ENCODE data around the gene NLGN1. TPM values are rescaled to one million over a fixed set of nuclear protein-coding genes. Genes with fewer than 3 reads are reported as not detected.
A peak's percentile ranks its signal among the peaks of the same experiment; 100 is the strongest.
"Not testable (repeated sequence)": the region's sequence is repeated elsewhere in the genome, so short reads cannot be mapped to it uniquely, and the experiment has no call there.

The NLGN1 gene
- total and polyA plus RNA-seq, 4 experiments from 2014 or later = not detected

GRCh38 chr3:174199696-174200095, 802.2 kb downstream of the NLGN1 start:
- H3K9me3 ChIP-seq (ENCODE audit: control insufficient read depth in 1 of 2, low read length in 2 of 2) = no peaks in the 10 kb centered on the region
- Mint-ChIP-seq H3K9me3 (peaks cover 0 to 5% (median under 1%) of the 10 kb centered on the region in 8 donors), H3K36me3 (no peaks in the 10 kb centered on the region), H3K27me3 (no peaks in the 10 kb centered on the region), H3K4me3 (no peak overlapping the region), H3K27ac (no peak overlapping the region), H3K4me1 (no peaks in the 10 kb centered on the region)
- H3K36me3 ChIP-seq (ENCODE audit: insufficient read depth, low read length) = no peaks in the 10 kb centered on the region
- no peak for DNase-seq
- no peaks in the 10 kb centered on the region for H3K27me3 ChIP-seq (ENCODE audit: insufficient read depth, low read length)
- ChIA-PET CTCF (ENCODE audit: partially characterized antibody) (no interaction called here), POLR2A (ENCODE audit: partially characterized antibody) (no interaction called here)
- no peak overlapping the region for H3K4me3 ChIP-seq (ENCODE audit: low read length in 2 of 2)
- no peak overlapping the region for H3K27ac ChIP-seq (ENCODE audit: low read depth, low read length)
- no peaks in the 10 kb centered on the region for H3K4me1 ChIP-seq (ENCODE audit: insufficient read depth, low read length)
- intact Hi-C loops (cut with micrococcal nuclease) = no loop called here

DNA sequence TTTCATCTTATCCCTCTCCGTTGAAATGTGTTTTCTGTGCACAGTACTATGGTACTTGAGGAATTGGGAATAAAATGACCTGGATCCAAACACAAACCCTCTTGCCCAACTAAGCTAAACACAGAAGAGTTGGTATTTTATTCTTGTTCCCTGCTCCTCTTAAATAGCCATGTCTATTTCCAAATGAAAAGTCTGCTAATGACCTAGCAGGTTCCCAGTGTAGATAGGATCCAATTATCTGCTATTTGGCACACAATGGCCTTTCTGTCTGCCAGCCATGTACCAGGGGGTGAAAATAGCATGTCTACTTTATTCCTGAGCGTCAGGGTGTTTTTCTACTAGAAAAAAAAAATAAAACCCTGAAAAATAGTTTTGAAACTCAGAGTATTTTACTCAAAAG, 804.6 kb downstream of the NLGN1 start:
- intact Hi-C loops (cut with micrococcal nuclease) = no loop called here
- no peaks in the 10 kb centered on the region for H3K4me1 Mint-ChIP-seq

GRCh38 chr3:174202561-174202960, 805.0 kb downstream of the NLGN1 start:
- Mint-ChIP-seq H3K9me3 (peaks cover 0 to 5% (median under 1%) of the 10 kb centered on the region in 8 donors), H3K4me3 (no peak overlapping the region), H3K27me3 (no peaks in the 10 kb centered on the region), H3K27ac (no peak overlapping the region), H3K36me3 (no peaks in the 10 kb centered on the region), H3K4me1 (no peaks in the 10 kb centered on the region)
- intact Hi-C loops (cut with micrococcal nuclease) = no loop called here
- POLR2A ChIA-PET (ENCODE audit: partially characterized antibody) = no interaction called here
- H3K27ac ChIP-seq (ENCODE audit: low read depth, low read length) = no peak overlapping the region
- no peak for DNase-seq
- no peaks in the 10 kb centered on the region for H3K36me3 ChIP-seq (ENCODE audit: insufficient read depth, low read length)
- no peaks in the 10 kb centered on the region for H3K27me3 ChIP-seq (ENCODE audit: insufficient read depth, low read length)
- H3K4me3 ChIP-seq (ENCODE audit: low read length in 2 of 2) = no peak overlapping the region
- CTCF ChIA-PET (ENCODE audit: partially characterized antibody) = no interaction called here
- H3K4me1 ChIP-seq (ENCODE audit: insufficient read depth, low read length) = no peaks in the 10 kb centered on the region
- no peaks in the 10 kb centered on the region for H3K9me3 ChIP-seq (ENCODE audit: control insufficient read depth in 1 of 2, low read length in 2 of 2)

More for the DNA sequence above, 804.6 kb downstream of the NLGN1 start:
- Mint-ChIP-seq H3K4me3 (no peak overlapping the region), H3K36me3 (no peaks in the 10 kb centered on the region), H3K27ac (no peak overlapping the region), H3K9me3 (peaks cover 0 to 5% (median under 1%) of the 10 kb centered on the region in 8 donors), H3K27me3 (no peaks in the 10 kb centered on the region)
- Histone ChIP-seq H3K36me3 (ENCODE audit: insufficient read depth, low read length) (no peaks in the 10 kb centered on the region), H3K4me3 (ENCODE audit: low read length in 2 of 2) (no peak overlapping the region), H3K9me3 (ENCODE audit: control insufficient read depth in 1 of 2, low read length in 2 of 2) (no peaks in the 10 kb centered on the region), H3K4me1 (ENCODE audit: insufficient read depth, low read length) (no peaks in the 10 kb centered on the region), H3K27me3 (ENCODE audit: insufficient read depth, low read length) (no peaks in the 10 kb centered on the region), H3K27ac (ENCODE audit: low read depth, low read length) (no peak overlapping the region)
- DNase-seq = no peak
- CTCF ChIA-PET (ENCODE audit: partially characterized antibody) = no interaction called here
- POLR2A ChIA-PET (ENCODE audit: partially characterized antibody) = no interaction called here

GRCh38 chr3:174204765-174205164, 807.2 kb downstream of the NLGN1 start:
- no peaks in the 10 kb centered on the region for H3K36me3 ChIP-seq (ENCODE audit: insufficient read depth, low read length)
- no peak overlapping the region for H3K27ac Mint-ChIP-seq
- H3K4me1 Mint-ChIP-seq = no peaks in the 10 kb centered on the region
- H3K4me3 ChIP-seq (ENCODE audit: low read length in 2 of 2) = no peak overlapping the region
- no peaks in the 10 kb centered on the region for H3K9me3 ChIP-seq (ENCODE audit: control insufficient read depth in 1 of 2, low read length in 2 of 2)
- H3K27me3 ChIP-seq (ENCODE audit: insufficient read depth, low read length) = no peaks in the 10 kb centered on the region
- ChIA-PET CTCF (ENCODE audit: partially characterized antibody) (no interaction called here), POLR2A (ENCODE audit: partially characterized antibody) (no interaction called here)
- no peaks in the 10 kb centered on the region for H3K36me3 Mint-ChIP-seq
- intact Hi-C loops (cut with micrococcal nuclease) = no loop called here
- no peak for DNase-seq
- H3K27ac ChIP-seq (ENCODE audit: low read depth, low read length) = no peak overlapping the region
- peaks cover 0 to 6% (median 1%) of the 10 kb centered on the region in 8 donors for H3K9me3 Mint-ChIP-seq
- H3K4me3 Mint-ChIP-seq = no peak overlapping the region
- H3K27me3 Mint-ChIP-seq = no peaks in the 10 kb centered on the region
- H3K4me1 ChIP-seq (ENCODE audit: insufficient read depth, low read length) = no peaks in the 10 kb centered on the region

- H3K27me3 Mint-ChIP-seq = no peaks in the 10 kb centered on the region
- intact Hi-C loops (cut with micrococcal nuclease) = no loop called here
- POLR2A ChIA-PET (ENCODE audit: partially characterized antibody) = no interaction called here
These were observed 809.2 kb downstream of the NLGN1 start for GRCh38 chr3:174206607-174207192.

DNA sequence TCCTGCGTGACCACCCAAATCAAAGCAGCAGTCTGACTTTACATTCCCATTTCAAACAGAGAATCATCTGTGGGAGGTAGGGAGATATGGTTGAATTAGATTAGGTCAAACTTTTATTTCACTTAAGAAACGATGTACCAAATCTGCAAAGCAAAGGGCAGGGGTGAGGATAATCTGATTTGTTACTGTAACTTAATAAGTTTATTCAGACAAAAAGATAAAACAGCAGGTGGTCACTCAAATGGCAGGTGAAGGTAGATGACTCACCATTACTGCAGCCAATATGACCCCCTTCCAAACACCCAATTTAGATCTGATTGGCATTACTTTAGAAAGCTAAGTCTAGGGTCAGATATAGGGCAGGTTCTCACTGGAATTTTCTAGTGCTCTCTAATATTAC, 810.6 kb downstream of the NLGN1 start:
- intact Hi-C loops (cut with micrococcal nuclease) = no loop called here
- Mint-ChIP-seq H3K27me3 (no peaks in the 10 kb centered on the region), H3K9me3 (peaks cover 0 to 6% (median 3%) of the 10 kb centered on the region in 8 donors), H3K4me3 (no peak overlapping the region), H3K36me3 (no peaks in the 10 kb centered on the region), H3K27ac (no peak overlapping the region), H3K4me1 (no peaks in the 10 kb centered on the region)
- H3K9me3 ChIP-seq (ENCODE audit: control insufficient read depth in 1 of 2, low read length in 2 of 2) = no peaks in the 10 kb centered on the region
- ChIA-PET POLR2A (ENCODE audit: partially characterized antibody) (no interaction called here), CTCF (ENCODE audit: partially characterized antibody) (no interaction called here)
- no peaks in the 10 kb centered on the region for H3K36me3 ChIP-seq (ENCODE audit: insufficient read depth, low read length)
- no peaks in the 10 kb centered on the region for H3K4me1 ChIP-seq (ENCODE audit: insufficient read depth, low read length)
- H3K27me3 ChIP-seq (ENCODE audit: insufficient read depth, low read length) = no peaks in the 10 kb centered on the region
- DNase-seq = no peak
- no peak overlapping the region for H3K27ac ChIP-seq (ENCODE audit: low read depth, low read length)
- no peak overlapping the region for H3K4me3 ChIP-seq (ENCODE audit: low read length in 2 of 2)

More at GRCh38 chr3:174206607-174207192, 809.2 kb downstream of the NLGN1 start:
- Mint-ChIP-seq H3K9me3 (peaks cover 0 to 6% (median 3%) of the 10 kb centered on the region in 8 donors), H3K27ac (no peak overlapping the region), H3K36me3 (no peaks in the 10 kb centered on the region), H3K4me3 (no peak overlapping the region), H3K4me1 (no peaks in the 10 kb centered on the region)
- no peaks in the 10 kb centered on the region for H3K36me3 ChIP-seq (ENCODE audit: insufficient read depth, low read length)
- H3K4me3 ChIP-seq (ENCODE audit: low read length in 2 of 2) = no peak overlapping the region
- no peaks in the 10 kb centered on the region for H3K27me3 ChIP-seq (ENCODE audit: insufficient read depth, low read length)
- no peaks in the 10 kb centered on the region for H3K9me3 ChIP-seq (ENCODE audit: control insufficient read depth in 1 of 2, low read length in 2 of 2)
- no peak overlapping the region for H3K27ac ChIP-seq (ENCODE audit: low read depth, low read length)
- DNase-seq = peak in 1 of 5 donors; percentile 22
- CTCF ChIA-PET (ENCODE audit: partially characterized antibody) = no interaction called here
- no peaks in the 10 kb centered on the region for H3K4me1 ChIP-seq (ENCODE audit: insufficient read depth, low read length)

GRCh38 chr3:174211896-174212295, 814.4 kb downstream of the NLGN1 start:
- H3K4me1 ChIP-seq (ENCODE audit: insufficient read depth, low read length); H3K27me3 ChIP-seq (ENCODE audit: insufficient read depth, low read length); CTCF ChIA-PET (ENCODE audit: partially characterized antibody); H3K27me3 Mint-ChIP-seq; H3K4me3 ChIP-seq (ENCODE audit: low read length in 2 of 2); H3K27ac Mint-ChIP-seq; H3K4me3 Mint-ChIP-seq; H3K27ac ChIP-seq (ENCODE audit: low read depth, low read length); POLR2A ChIA-PET (ENCODE audit: partially characterized antibody); H3K9me3 ChIP-seq (ENCODE audit: control insufficient read depth in 1 of 2, low read length in 2 of 2); H3K4me1 Mint-ChIP-seq; H3K36me3 ChIP-seq (ENCODE audit: insufficient read depth, low read length); intact Hi-C loops (cut with micrococcal nuclease); H3K36me3 Mint-ChIP-seq; H3K9me3 Mint-ChIP-seq: not testable (repeated sequence)
- DNase-seq = peak in 1 of 5 donors; percentile 16

- intact Hi-C loops (cut with micrococcal nuclease) = no loop called here
- no peaks in the 10 kb centered on the region for H3K36me3 ChIP-seq (ENCODE audit: insufficient read depth, low read length)
- H3K27me3 ChIP-seq (ENCODE audit: insufficient read depth, low read length) = no peaks in the 10 kb centered on the region
- Mint-ChIP-seq H3K4me1 (peaks cover 0 to 4% (median under 1%) of the 10 kb centered on the region in 4 donors), H3K4me3 (no peak overlapping the region), H3K36me3 (no peaks in the 10 kb centered on the region), H3K27me3 (no peaks in the 10 kb centered on the region), H3K27ac (no peak overlapping the region), H3K9me3 (peaks cover 0 to 5% (median 1%) of the 10 kb centered on the region in 8 donors)
- POLR2A ChIA-PET (ENCODE audit: partially characterized antibody) = no interaction called here
- DNase-seq = no peak
- H3K9me3 ChIP-seq (ENCODE audit: control insufficient read depth in 1 of 2, low read length in 2 of 2) = no peaks in the 10 kb centered on the region
- H3K27ac ChIP-seq (ENCODE audit: low read depth, low read length) = no peak overlapping the region
- no peak overlapping the region for H3K4me3 ChIP-seq (ENCODE audit: low read length in 2 of 2)
- H3K4me1 ChIP-seq (ENCODE audit: insufficient read depth, low read length) = no peaks in the 10 kb centered on the region
- CTCF ChIA-PET (ENCODE audit: partially characterized antibody) = no interaction called here
These were observed 817.9 kb downstream of the NLGN1 start for GRCh38 chr3:174215456-174215855.
